Osteoblast (primary cell): Measurements from ENCODE around the gene ELAVL1. TPM values are rescaled to one million over a fixed set of nuclear protein-coding genes. Genes with fewer than 3 reads are reported as not detected.

Experiments used
- DNase-seq: peaks from one replicate; pipeline ENCODE4 v3.0.0; 2011; ENCODE audit warnings: low spot score, mixed read lengths; ENCODE audit not compliant: insufficient read length; ENCODE audit errors: missing footprints
- H2AFZ ChIP-seq: 2 replicates; pipeline ENCODE4 v1.6.0; 2011; ENCODE audit warnings: mild to moderate bottlenecking, low read length
- H3K27ac ChIP-seq: 2 replicates; pipeline ENCODE4 v1.5.1; 2011; ENCODE audit warnings: mild to moderate bottlenecking, low read depth, low read length, moderate library complexity
- H3K27me3 ChIP-seq: 2 replicates; pipeline ENCODE4 v1.6.0; 2012; ENCODE audit warnings: mild to moderate bottlenecking, control low read depth, inconsistent platforms, low read length, moderate library complexity; ENCODE audit not compliant: insufficient read depth
- H3K36me3 ChIP-seq: 2 replicates; pipeline ENCODE4 v1.5.1; 2011; ENCODE audit warnings: mild to moderate bottlenecking, low read length, control low read depth, moderate library complexity; ENCODE audit not compliant: insufficient read depth
- H3K4me1 ChIP-seq: 2 replicates; pipeline ENCODE4 v1.5.1; 2011; ENCODE audit warnings: mild to moderate bottlenecking, low read length, control low read depth, moderate library complexity; ENCODE audit not compliant: insufficient read depth
- H3K4me2 ChIP-seq: 2 replicates; pipeline ENCODE4 v1.6.0; 2011; ENCODE audit warnings: mild to moderate bottlenecking, low read length; ENCODE audit not compliant: insufficient read depth
- H3K4me3 ChIP-seq: fragments of 200-600 bp; sonication (generic); 3 replicates; pipeline ENCODE4 v1.5.1; 2012; ENCODE audit warnings: mild to moderate bottlenecking, low read length, inconsistent platforms; ENCODE audit not compliant: insufficient read depth
- H3K79me2 ChIP-seq: 2 replicates; pipeline ENCODE4 v1.6.0; 2012; ENCODE audit warnings: mild to moderate bottlenecking, low read length, control low read depth, inconsistent platforms; ENCODE audit not compliant: insufficient read depth
- H3K9me3 ChIP-seq: 2 replicates; pipeline ENCODE4 v1.5.1; 2011; ENCODE audit warnings: low read depth, low read length, control low read depth
- H4K20me1 ChIP-seq: 2 replicates; pipeline ENCODE4 v1.6.0; 2012; ENCODE audit warnings: mild to moderate bottlenecking, low read length, control low read depth; ENCODE audit not compliant: insufficient read depth
- CTCF ChIP-seq: IDR thresholded peaks from 2 replicates; pipeline ENCODE4 v1.5.1; 2011; ENCODE audit warnings: mild to moderate bottlenecking, low read depth, low read length, moderate library complexity; ENCODE audit errors: extremely low read depth
- total RNA-seq: library from RNA; depleted of rRNA; stranded (reverse); fragments of >200 nt; gene quantifications from 2 replicates; pipeline ENCODE4 v1.2.3, GENCODE V29; 2012

Gene ELAVL1
- total RNA-seq, 1 donor, result 25.7 TPM

DNA sequence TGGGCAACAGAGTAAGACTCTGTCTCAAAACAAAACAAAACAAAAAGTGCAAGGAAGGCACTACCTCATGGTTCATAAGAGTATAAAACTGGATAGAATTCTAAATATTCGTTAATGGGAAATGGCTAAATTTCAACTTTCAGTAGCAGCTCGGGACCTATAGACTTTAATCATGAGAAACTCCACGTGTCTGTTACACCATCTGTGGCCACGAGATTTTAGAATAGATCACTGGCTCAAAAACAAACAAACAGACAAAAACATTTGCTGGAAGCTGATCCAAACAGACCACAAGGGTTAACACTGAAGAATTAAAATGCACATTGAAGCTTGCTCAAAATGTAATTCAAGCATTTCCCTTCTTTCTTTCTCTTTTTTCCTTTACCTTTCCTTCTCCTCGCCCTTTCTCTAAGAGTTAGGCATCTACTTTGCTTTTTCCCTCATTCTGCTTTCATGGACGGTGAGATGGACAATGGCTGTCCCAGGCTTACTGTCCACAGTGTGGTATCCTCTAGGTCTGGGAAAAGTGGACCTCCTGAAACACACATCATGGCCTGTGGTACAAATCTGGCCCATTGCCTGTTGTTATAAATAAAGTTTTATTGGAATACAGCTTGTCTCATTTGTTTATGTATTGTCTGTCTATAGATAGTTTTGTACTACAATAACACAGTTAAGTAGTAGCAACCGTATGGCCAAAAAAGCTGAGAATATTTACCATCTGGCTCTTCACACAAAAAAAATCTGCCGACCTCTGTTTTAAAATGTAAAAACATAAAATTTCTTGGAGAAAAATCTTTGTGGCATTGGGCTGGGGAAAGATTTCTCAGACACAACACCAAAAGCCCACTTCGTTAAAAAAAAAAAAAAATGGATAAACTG, 10.3 kb downstream of the ELAVL1 start:
- no peaks in the 10 kb centered on the region for H3K27me3 ChIP-seq
- peaks cover 13% of the 10 kb centered on the region for H3K4me1 ChIP-seq
- peaks cover 24% of the 10 kb centered on the region for H3K36me3 ChIP-seq
- no peak overlapping the region for H2AFZ ChIP-seq
- H4K20me1 ChIP-seq, result peaks cover 79% of the 10 kb centered on the region
- no peak overlapping the region for H3K4me2 ChIP-seq
- H3K9me3 ChIP-seq, result no peaks in the 10 kb centered on the region
- peak; percentile 4 for DNase-seq
- H3K4me3 ChIP-seq, result no peak overlapping the region
- H3K27ac ChIP-seq, result no peak overlapping the region
- no peak for TF ChIP-seq CTCF
- H3K79me2 ChIP-seq, result peaks cover 95% of the 10 kb centered on the region

DNA sequence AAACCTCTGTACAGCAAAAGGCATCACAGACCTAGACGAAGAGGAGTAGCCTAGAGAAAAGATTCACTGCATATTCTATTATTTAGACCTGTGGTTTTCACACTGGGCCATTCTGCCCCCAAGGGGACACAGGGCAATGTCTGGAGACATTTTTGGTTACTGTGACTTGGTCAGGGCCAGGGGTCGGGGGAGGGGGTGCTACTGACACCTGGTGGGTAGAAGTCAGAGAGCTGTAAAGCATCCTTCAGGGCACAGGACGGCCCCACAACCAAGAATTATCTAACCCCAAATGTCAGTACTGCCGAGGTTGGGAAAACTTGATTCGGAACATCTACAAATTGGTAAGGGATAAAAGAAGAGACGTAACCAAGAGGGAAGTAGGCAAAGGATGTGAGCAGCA, 11.3 kb downstream of the ELAVL1 start:
- DNase-seq, result no peak
- TF ChIP-seq CTCF, result no peak
- Histone ChIP-seq H3K4me1 (peaks cover 13% of the 10 kb centered on the region), H3K9me3 (no peaks in the 10 kb centered on the region), H3K4me3 (no peak overlapping the region), H3K36me3 (peaks cover 32% of the 10 kb centered on the region), H3K27me3 (no peaks in the 10 kb centered on the region), H3K79me2 (peaks cover 91% of the 10 kb centered on the region), H3K27ac (no peak overlapping the region), H3K4me2 (no peak overlapping the region), H2AFZ (no peak overlapping the region), H4K20me1 (peaks cover 76% of the 10 kb centered on the region)

- Histone ChIP-seq H4K20me1 (peaks cover 77% of the 10 kb centered on the region), H3K27ac (peak overlapping the region; percentile 16), H3K9me3 (no peaks in the 10 kb centered on the region), H3K4me1 (peaks cover 12% of the 10 kb centered on the region), H3K36me3 (peaks cover 37% of the 10 kb centered on the region), H3K4me3 (no peak overlapping the region), H3K27me3 (no peaks in the 10 kb centered on the region), H2AFZ (no peak overlapping the region), H3K79me2 (peaks cover 91% of the 10 kb centered on the region), H3K4me2 (no peak overlapping the region)
- no peak for TF ChIP-seq CTCF
- peak; percentile 36 for DNase-seq
Measured at GRCh38 chr19:7993560-7993959, 11.9 kb downstream of the ELAVL1 start.

- Histone ChIP-seq H3K4me3 (no peak overlapping the region), H3K27me3 (no peaks in the 10 kb centered on the region), H3K36me3 (peaks cover 40% of the 10 kb centered on the region), H3K9me3 (no peaks in the 10 kb centered on the region), H3K27ac (no peak overlapping the region), H3K4me2 (no peak overlapping the region), H2AFZ (no peak overlapping the region), H3K79me2 (peaks cover 91% of the 10 kb centered on the region), H4K20me1 (peaks cover 78% of the 10 kb centered on the region), H3K4me1 (peaks cover 7% of the 10 kb centered on the region)
- peak; percentile 35 for DNase-seq
- no peak for TF ChIP-seq CTCF
Measured at GRCh38 chr19:7992575-7992974, 12.9 kb downstream of the ELAVL1 start.
